GM10248 (cell line): ENCODE results near the gene USP14.

Source experiments
- CTCF ChIA-PET: fragments of 300-600 bp; sonication (Branson Sonifier 250); formaldehyde crosslinking; extraction: SDS; loops from one replicate; lab custom pipeline; 2021; ENCODE audit warnings: antibody characterized with exemption; lab: Yijun Ruan, JAX
- POLR2A ChIA-PET: fragments of 350-650 bp; sonication (Branson Sonifier 250); formaldehyde crosslinking; extraction: SDS; loops from one replicate; lab custom pipeline; 2020; ENCODE audit warnings: antibody characterized with exemption; lab: Yijun Ruan, JAX
- DNase-seq: peaks from one replicate; pipeline ENCODE4 v3.0.0; 2012; ENCODE audit errors: extremely low spot score
- TF ChIP-seq, protein P1 (sequence below): IDR thresholded peaks from 2 replicates; pipeline ENCODE4 v1.5.1; 2012; ENCODE audit warnings: mild to moderate bottlenecking, low read depth; ENCODE audit errors: extremely low read depth, missing control alignments, control extremely low read depth

Gene USP14

GRCh38 chr18:155688-156087, 2.7 kb upstream of the USP14 start:
- DNase-seq = no peak
- TF ChIP-seq, protein P1, sequence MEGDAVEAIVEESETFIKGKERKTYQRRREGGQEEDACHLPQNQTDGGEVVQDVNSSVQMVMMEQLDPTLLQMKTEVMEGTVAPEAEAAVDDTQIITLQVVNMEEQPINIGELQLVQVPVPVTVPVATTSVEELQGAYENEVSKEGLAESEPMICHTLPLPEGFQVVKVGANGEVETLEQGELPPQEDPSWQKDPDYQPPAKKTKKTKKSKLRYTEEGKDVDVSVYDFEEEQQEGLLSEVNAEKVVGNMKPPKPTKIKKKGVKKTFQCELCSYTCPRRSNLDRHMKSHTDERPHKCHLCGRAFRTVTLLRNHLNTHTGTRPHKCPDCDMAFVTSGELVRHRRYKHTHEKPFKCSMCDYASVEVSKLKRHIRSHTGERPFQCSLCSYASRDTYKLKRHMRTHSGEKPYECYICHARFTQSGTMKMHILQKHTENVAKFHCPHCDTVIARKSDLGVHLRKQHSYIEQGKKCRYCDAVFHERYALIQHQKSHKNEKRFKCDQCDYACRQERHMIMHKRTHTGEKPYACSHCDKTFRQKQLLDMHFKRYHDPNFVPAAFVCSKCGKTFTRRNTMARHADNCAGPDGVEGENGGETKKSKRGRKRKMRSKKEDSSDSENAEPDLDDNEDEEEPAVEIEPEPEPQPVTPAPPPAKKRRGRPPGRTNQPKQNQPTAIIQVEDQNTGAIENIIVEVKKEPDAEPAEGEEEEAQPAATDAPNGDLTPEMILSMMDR = no peak
- CTCF ChIA-PET = interaction anchor here (1.0 to 1.5 kb wide), 2 partner anchors 11 to 17 kb away, joined by 3 read pairs; no protein-coding TSS in a partner anchor
- POLR2A ChIA-PET = no interaction called here

DNA sequence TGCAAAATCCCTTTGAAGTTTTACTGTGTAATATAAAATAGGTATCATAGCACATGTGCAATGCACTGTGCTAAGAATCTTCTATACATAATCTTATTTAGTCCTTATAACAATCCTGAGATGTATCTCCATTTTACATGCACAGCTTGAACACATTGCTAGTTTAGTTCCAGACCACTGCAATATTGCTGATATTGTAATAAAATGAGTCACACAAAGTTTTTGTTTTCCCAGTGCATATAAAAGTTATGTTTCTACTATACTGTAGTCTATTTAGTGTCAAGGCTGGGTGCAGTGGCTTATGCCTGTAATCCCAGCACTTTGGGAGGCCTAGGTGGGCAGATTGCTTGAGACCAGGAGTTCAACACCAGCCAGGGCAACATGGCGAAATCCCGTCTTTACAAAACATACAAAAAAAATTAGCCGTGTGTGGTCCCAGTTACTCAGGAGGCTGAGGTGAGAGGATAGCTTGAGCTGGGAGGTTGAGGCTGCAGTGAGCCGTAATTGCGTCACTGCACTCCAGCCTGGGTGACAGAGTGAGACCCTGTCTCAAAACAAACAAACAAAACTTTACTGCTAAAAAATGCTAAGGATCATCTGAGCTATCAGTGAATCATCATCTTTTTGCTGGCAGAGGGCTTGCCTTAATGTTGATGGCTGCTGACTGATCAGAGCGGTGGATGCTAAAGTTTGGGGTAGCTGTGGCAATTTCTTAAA, 1.7 kb upstream of the USP14 start:
- TF ChIP-seq, protein P1 = no peak
- POLR2A ChIA-PET = no interaction called here
- no peak for DNase-seq
- CTCF ChIA-PET = interaction anchor here (1.2 to 1.5 kb wide), 3 partner anchors 12 to 61 kb away, joined by 3 read pairs; no protein-coding TSS in a partner anchor

GRCh38 chr18:159037-159652, 788 bp downstream of the USP14 start:
- ChIA-PET POLR2A (no interaction called here), CTCF (interaction anchor here (1.4 to 1.6 kb wide), 2 partner anchors 8 to 14 kb away, joined by 4 read pairs; no protein-coding TSS in a partner anchor)

GRCh38 chr18:159933-160332, 1.6 kb downstream of the USP14 start:
- POLR2A ChIA-PET = no interaction called here
- TF ChIP-seq, protein P1 = no peak
- DNase-seq = no peak
- CTCF ChIA-PET = interaction anchor here (1.4 to 1.9 kb wide), 3 partner anchors 9 to 14 kb away, joined by 4 to 5 read pairs (median 4); no protein-coding TSS in a partner anchor

More at GRCh38 chr18:159037-159652, 788 bp downstream of the USP14 start:
- TF ChIP-seq, protein P1 = no peak
- DNase-seq = peak; percentile 21

DNA sequence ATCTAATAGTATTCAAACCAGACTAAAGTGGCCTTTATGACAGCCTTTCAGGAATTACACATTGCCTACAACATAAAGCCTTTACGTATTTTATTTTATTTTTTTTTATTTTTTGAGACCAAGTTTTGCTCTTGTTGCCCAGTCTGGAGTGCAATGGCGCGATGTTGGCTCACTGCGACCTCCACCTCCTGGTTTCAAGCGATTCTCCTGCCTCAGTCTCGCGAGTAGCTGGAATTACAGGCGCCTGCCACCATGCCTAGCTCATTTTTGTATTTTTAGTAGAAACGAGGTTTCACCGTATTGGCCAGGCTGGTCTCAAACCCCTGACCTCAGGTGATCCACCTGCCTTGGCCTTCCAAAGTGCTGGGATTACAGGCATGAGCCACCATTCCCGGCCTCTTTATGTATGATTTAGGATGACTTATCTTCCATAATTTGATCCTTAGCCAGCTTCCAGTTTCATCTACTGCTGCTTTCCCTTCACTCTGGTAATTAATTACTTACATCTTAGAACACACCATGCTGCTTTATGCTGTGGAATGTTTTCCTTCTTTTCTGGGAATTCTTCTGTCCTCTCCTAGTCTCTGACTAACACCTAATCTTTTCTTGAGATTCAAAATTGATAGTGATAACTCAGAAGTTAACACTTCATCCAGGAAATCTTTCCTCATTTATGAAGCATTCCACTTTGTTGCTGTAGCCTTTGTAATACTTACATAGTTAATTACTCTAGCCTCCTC, 2.6 kb downstream of the USP14 start:
- CTCF ChIA-PET = interaction anchor here (1.3 to 1.9 kb wide), 4 partner anchors 9 to 16 kb away, joined by 4 to 5 read pairs (median 4); no protein-coding TSS in a partner anchor
- TF ChIP-seq, protein P1 = no peak
- POLR2A ChIA-PET = no interaction called here
- no peak for DNase-seq

GRCh38 chr18:172361-172760, 14.0 kb downstream of the USP14 start:
- TF ChIP-seq, protein P1 = no peak
- ChIA-PET POLR2A (no interaction called here), CTCF (interaction anchor here (1.1 kb wide), 2 partner anchors 17 to 28 kb away, joined by 3 read pairs; no protein-coding TSS in a partner anchor)
- DNase-seq = no peak
